Activated naive CD8-positive, alpha-beta T cell treated with anti-CD3 and anti-CD28 coated beads, Interleukin-2, amount 10 ng/mL, durations not matched to agents 7 days and 5 days (primary cell): ENCODE measurements around the gene CTSF. TPM values are rescaled to one million over a fixed set of nuclear protein-coding genes. Genes with fewer than 3 reads are reported as not detected.
"Not testable (repeated sequence)": the region's sequence is repeated elsewhere in the genome, so short reads cannot be mapped to it uniquely, and the experiment has no call there.

Experiments used
- ATAC-seq: fragments of 150-1000 bp; cut with Tn5 transposase; one replicate; pipeline ENCODE4 v1.10.0; 2021; ENCODE audit warnings: low read depth, moderate library complexity
- POLR2A ChIA-PET: fragments of 350-600 bp; sonication (Branson Sonifier 250); formaldehyde crosslinking; loops from one replicate; lab custom pipeline; 2021; ENCODE audit warnings: antibody characterized with exemption; lab: Charles Lee
- DNase-seq: peaks from one replicate; pipeline ENCODE4 v3.0.0; 2021
- H3K27ac Mint-ChIP-seq: one replicate; pipeline ENCODE4 v1.8.0; 2022; ENCODE audit warnings: mild to moderate bottlenecking, mixed read lengths
- H3K27me3 Mint-ChIP-seq: one replicate; pipeline ENCODE4 v1.8.0; 2022; ENCODE audit warnings: mild to moderate bottlenecking, moderate library complexity, mixed read lengths
- H3K36me3 Mint-ChIP-seq: one replicate; pipeline ENCODE4 v1.8.0; 2021; ENCODE audit warnings: mild to moderate bottlenecking, mixed read lengths
- H3K4me1 Mint-ChIP-seq: one replicate; pipeline ENCODE4 v1.8.0; 2021; ENCODE audit warnings: mixed read lengths
- H3K4me3 Mint-ChIP-seq: one replicate; pipeline ENCODE4 v1.8.0; 2022; ENCODE audit warnings: mild to moderate bottlenecking, moderate library complexity, mixed read lengths
- H3K9me3 Mint-ChIP-seq: one replicate; pipeline ENCODE4 v1.8.0; 2021; ENCODE audit warnings: mixed read lengths
- total RNA-seq, 2 experiments: library from RNA; stranded (reverse); gene quantifications; one replicate each; pipeline ENCODE4 v1.2.3, GENCODE V29; 2021

The CTSF gene
- total RNA-seq, 2 experiments from 2014 or later = 13.5 to 14.2 TPM

- H3K27ac Mint-ChIP-seq = no peak overlapping the region
These were observed 31.8 kb upstream of the CTSF start for GRCh38 chr11:66600219-66600618.

DNA sequence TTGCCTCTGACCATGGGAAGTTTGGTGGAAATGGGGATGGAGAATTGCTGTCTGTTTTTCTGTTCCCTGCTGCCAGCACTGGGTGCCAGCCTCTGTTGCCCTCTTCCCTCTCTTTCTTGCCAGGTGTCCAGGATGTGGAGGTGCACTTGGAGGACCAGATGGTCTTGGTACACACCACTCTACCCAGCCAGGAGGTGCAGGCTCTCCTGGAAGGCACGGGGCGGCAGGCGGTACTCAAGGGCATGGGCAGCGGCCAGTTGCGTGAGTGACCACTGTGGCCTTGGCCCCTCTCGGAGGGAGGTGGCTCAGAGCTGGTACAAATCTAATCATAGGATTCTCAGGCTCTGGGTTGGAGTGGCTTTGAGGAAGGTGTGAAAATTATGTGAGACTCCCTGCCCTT, 30.6 kb upstream of the CTSF start:
- H3K9me3 Mint-ChIP-seq = no peaks in the 10 kb centered on the region
- DNase-seq (no peak), ATAC-seq (no peak)
- H3K4me3 Mint-ChIP-seq = no peak overlapping the region
- H3K27me3 Mint-ChIP-seq = no peaks in the 10 kb centered on the region
- H3K27ac Mint-ChIP-seq = no peak overlapping the region
- H3K4me1 Mint-ChIP-seq = peaks cover 16% of the 10 kb centered on the region
- POLR2A ChIA-PET = no interaction called here
- peaks cover 7% of the 10 kb centered on the region for H3K36me3 Mint-ChIP-seq

More at GRCh38 chr11:66600219-66600618, 31.8 kb upstream of the CTSF start:
- POLR2A ChIA-PET = interaction anchor here (1.5 kb wide), 1 partner anchor 16 kb away, joined by 4 read pairs; the partner anchor contains the start of gene RBM14
- H3K4me3 Mint-ChIP-seq = no peak overlapping the region
- no peak for DNase-seq
- peaks cover 7% of the 10 kb centered on the region for H3K36me3 Mint-ChIP-seq
- peaks cover 8% of the 10 kb centered on the region for H3K4me1 Mint-ChIP-seq
- no peak for ATAC-seq
- no peaks in the 10 kb centered on the region for H3K9me3 Mint-ChIP-seq
- H3K27me3 Mint-ChIP-seq = no peaks in the 10 kb centered on the region

- POLR2A ChIA-PET = interaction anchor here (0.7 to 4.7 kb wide), 8 partner anchors 16 to 701 kb away, joined by 3 to 62 read pairs (median 6); partner anchors contain the start of genes RBM14, RBM4 and RBM4B
- ATAC-seq = no peak
- Mint-ChIP-seq H3K4me3 (peak overlapping the region; percentile 53), H3K27ac (peak overlapping the region; percentile 81), H3K27me3 (peaks cover 2% of the 10 kb centered on the region), H3K9me3 (no peaks in the 10 kb centered on the region), H3K36me3 (peaks cover 3% of the 10 kb centered on the region), H3K4me1 (peaks cover 24% of the 10 kb centered on the region)
- DNase-seq = no peak
These were observed 27.0 kb upstream of the CTSF start for GRCh38 chr11:66595245-66595904.

GRCh38 chr11:66593650-66594049, 25.2 kb upstream of the CTSF start:
- Mint-ChIP-seq H3K4me3 (peak overlapping the region; percentile 97), H3K36me3 (peaks cover 2% of the 10 kb centered on the region), H3K9me3 (no peaks in the 10 kb centered on the region), H3K4me1 (peaks cover 24% of the 10 kb centered on the region), H3K27me3 (peaks cover 3% of the 10 kb centered on the region), H3K27ac (peak overlapping the region; percentile 96)
- POLR2A ChIA-PET = interaction anchor here (0.6 to 4.7 kb wide), 3 partner anchors 24 to 45 kb away, joined by 3 to 62 read pairs (median 22); partner anchors contain the start of genes RBM14 and RBM4
- no peak for DNase-seq
- no peak for ATAC-seq

DNA sequence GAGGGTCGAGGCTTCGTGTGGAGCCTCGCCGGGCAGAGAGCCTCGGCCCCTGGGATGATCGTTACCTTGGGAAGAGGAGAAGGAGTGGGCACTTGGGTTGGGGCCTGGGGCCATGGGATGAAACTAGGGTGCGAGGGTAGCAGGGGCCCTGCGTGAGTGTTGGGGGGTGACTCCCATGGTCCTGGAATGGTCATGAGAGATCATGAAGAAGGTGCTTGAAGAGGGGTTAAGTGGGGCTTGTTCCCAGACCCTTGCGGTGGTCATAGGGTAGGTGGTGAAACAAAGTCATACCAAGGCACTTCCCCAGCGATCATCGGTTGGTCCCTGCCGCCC, 24.9 kb upstream of the CTSF start:
- H3K4me1 Mint-ChIP-seq = peaks cover 24% of the 10 kb centered on the region
- ATAC-seq = no peak
- H3K27me3 Mint-ChIP-seq = peaks cover 3% of the 10 kb centered on the region
- POLR2A ChIA-PET = interaction anchor here (0.6 to 4.7 kb wide), 5 partner anchors 16 to 84 kb away, joined by 3 to 62 read pairs (median 7); partner anchors contain the start of genes RBM14, RBM4 and RBM4B
- peaks cover 2% of the 10 kb centered on the region for H3K36me3 Mint-ChIP-seq
- DNase-seq = no peak
- H3K27ac Mint-ChIP-seq = peak overlapping the region; percentile 96
- H3K4me3 Mint-ChIP-seq = peak overlapping the region; percentile 97
- H3K9me3 Mint-ChIP-seq = no peaks in the 10 kb centered on the region

DNA sequence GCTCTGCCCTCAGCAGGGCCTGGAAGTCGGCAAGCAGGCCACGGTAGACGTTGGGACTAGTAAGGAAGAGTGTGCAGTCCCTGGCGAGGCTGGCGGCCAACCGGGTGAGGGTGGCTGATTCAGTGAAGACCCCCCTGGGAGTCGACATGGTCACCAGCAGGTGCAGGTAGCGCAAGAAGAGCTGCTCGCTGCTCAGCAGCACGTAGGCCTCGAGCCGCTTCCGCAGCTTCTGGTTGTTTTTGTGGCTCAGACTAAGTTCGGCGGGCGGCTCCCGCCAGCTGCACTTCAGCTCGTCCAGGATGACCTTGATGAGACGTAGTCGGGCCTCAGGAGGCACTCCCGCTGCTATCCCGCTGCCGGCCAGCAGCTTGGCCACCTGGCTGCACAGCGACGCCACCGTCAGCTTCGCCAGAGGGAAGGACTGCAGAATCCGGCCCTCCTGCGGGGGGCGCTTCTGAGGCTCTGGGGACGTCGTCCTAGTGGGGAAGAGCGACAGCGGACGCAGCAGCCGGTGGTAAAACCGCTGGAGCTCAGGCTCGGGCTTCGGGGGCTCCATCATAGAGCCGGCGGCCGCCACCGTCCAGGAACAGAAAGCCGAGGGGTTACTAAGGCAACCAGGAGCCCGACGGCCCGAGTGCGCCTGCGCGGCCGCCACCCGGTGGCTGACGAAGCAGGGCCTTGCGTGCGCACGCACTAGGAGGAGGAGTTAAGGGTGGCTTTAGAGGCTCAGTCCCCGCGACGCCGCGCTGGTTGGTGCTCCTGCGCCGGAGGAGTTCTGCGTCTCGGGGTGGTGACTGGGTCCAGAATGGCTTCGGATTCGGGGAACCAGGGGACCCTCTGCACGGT, 24.3 kb upstream of the CTSF start, which contains the start of the genes CCDC87 and CCS:
Gene CCDC87, minus strand, starts transcription at position 607 of the 846 bp plus-strand sequence. Its CDS starts 48 bp downstream, at position 559.
Gene CCS, plus strand, starts transcription at position 729 of the 846 bp plus-strand sequence. Its CDS starts 77 bp downstream, at position 806.
- no peaks in the 10 kb centered on the region for H3K9me3 Mint-ChIP-seq
- H3K4me3 Mint-ChIP-seq = peak within 1 kb of the TSS; percentile 97
- DNase-seq (peak; percentile 99), ATAC-seq (peak; percentile 97)
- H3K36me3 Mint-ChIP-seq = peaks cover 2% of the 10 kb centered on the region
- H3K27me3 Mint-ChIP-seq = peaks cover 3% of the 10 kb centered on the region
- H3K27ac Mint-ChIP-seq = peak within 1 kb of the TSS; percentile 96
- POLR2A ChIA-PET = interaction anchor here (0.9 to 4.7 kb wide), 6 partner anchors 14 to 263 kb away, joined by 3 to 62 read pairs (median 3); partner anchors contain the start of genes RBM14 and RBM4B
- peaks cover 24% of the 10 kb centered on the region for H3K4me1 Mint-ChIP-seq

DNA sequence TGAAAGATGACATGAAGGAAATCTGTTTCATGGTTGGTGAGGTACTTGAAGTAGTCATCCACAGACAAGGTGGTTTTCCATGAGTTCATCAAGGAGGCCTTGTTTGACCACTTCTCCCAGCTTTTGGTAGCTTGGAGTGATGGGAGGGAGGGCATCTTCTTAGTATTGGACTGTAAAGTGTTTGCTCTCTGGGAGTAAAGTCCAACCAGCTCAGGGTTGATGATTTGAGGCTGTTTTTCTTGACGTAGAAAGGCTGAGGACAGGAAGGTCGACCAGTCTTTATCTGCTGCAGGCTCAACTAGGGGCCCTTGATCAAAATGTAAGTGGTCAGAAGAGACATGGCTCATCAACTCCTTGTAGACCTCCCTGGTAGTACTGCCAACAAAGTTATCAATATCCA, 22.8 kb upstream of the CTSF start:
- peaks cover 3% of the 10 kb centered on the region for H3K27me3 Mint-ChIP-seq
- H3K4me1 Mint-ChIP-seq = peaks cover 24% of the 10 kb centered on the region
- H3K4me3 Mint-ChIP-seq = no peak overlapping the region
- no peak overlapping the region for H3K27ac Mint-ChIP-seq
- DNase-seq (no peak), ATAC-seq (no peak)
- peaks cover 2% of the 10 kb centered on the region for H3K36me3 Mint-ChIP-seq
- POLR2A ChIA-PET = interaction anchor here (1.1 to 1.2 kb wide), 2 partner anchors 26 to 47 kb away, joined by 3 to 4 read pairs; partner anchors contain the start of gene RBM14
- no peaks in the 10 kb centered on the region for H3K9me3 Mint-ChIP-seq

GRCh38 chr11:66589996-66590675, 21.7 kb upstream of the CTSF start:
- no peak overlapping the region for H3K27ac Mint-ChIP-seq
- ATAC-seq (no peak), DNase-seq (no peak)
- POLR2A ChIA-PET = interaction anchor here (1.1 to 1.2 kb wide), 2 partner anchors 27 to 75 kb away, joined by 3 to 4 read pairs; partner anchors contain the start of gene RBM14
- no peaks in the 10 kb centered on the region for H3K9me3 Mint-ChIP-seq
- peaks cover 2% of the 10 kb centered on the region for H3K36me3 Mint-ChIP-seq
- H3K4me1 Mint-ChIP-seq = peaks cover 15% of the 10 kb centered on the region
- H3K27me3 Mint-ChIP-seq = peaks cover 3% of the 10 kb centered on the region
- H3K4me3 Mint-ChIP-seq = no peak overlapping the region

- H3K9me3 Mint-ChIP-seq, DNase-seq, H3K27ac Mint-ChIP-seq, H3K36me3 Mint-ChIP-seq, H3K27me3 Mint-ChIP-seq, H3K4me3 Mint-ChIP-seq, ATAC-seq, H3K4me1 Mint-ChIP-seq: not testable (repeated sequence)
- POLR2A ChIA-PET = interaction anchor here (1.2 kb wide), 1 partner anchor 76 kb away, joined by 3 read pairs; no protein-coding TSS in a partner anchor
These were observed 20.9 kb upstream of the CTSF start for GRCh38 chr11:66589315-66589714.

DNA sequence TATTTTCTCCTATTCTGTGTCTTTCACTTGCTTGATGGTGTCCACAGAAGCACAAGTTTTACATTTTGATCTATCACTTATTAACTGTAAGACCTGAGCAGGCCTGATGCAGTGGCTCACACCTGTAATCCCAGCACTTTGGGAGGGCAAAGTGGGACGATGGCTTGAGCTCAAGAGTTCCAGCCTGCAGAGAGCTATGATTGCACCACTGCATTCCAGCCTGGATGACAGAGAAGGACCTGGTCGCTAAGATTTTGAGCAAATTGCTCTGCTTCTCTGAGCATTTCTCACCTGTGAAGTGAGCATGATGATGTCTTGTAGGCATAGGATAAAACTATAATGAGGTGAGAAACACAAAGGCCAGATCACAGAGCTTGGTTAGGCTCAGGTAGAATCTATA, 17.7 kb upstream of the CTSF start:
- DNase-seq = no peak
- Mint-ChIP-seq H3K36me3 (no peaks in the 10 kb centered on the region), H3K4me1 (no peaks in the 10 kb centered on the region), H3K9me3 (peaks cover 4% of the 10 kb centered on the region), H3K27ac (no peak overlapping the region), H3K4me3 (no peak overlapping the region), H3K27me3 (peaks cover 5% of the 10 kb centered on the region)
- POLR2A ChIA-PET = no interaction called here
- ATAC-seq = no peak

DNA sequence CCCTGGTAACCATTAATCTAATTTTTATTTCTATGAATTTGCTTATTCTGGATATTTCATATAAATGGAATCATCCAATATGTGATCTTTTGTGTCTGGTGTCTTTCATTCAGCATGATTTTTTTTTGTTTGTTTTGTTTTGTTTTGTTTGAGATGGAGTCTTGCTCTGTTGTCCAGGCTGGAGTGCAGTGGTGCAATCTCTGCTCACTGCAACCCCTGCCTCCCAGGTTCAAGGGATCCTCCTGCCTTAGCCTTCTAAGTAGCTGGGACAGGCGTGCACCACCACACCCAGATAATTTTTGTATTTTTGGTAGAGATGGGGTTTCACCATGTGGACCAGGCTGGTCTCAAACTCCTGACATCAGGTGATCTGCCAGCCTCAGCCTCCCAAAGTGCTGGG, 17.0 kb upstream of the CTSF start:
- POLR2A ChIA-PET, H3K36me3 Mint-ChIP-seq, ATAC-seq, H3K9me3 Mint-ChIP-seq, H3K4me1 Mint-ChIP-seq, H3K27me3 Mint-ChIP-seq, H3K4me3 Mint-ChIP-seq, H3K27ac Mint-ChIP-seq, DNase-seq: not testable (repeated sequence)

- H3K27ac Mint-ChIP-seq, H3K4me1 Mint-ChIP-seq, H3K27me3 Mint-ChIP-seq, H3K4me3 Mint-ChIP-seq, POLR2A ChIA-PET, DNase-seq, H3K9me3 Mint-ChIP-seq, H3K36me3 Mint-ChIP-seq, ATAC-seq: not testable (repeated sequence)
These were observed 14.2 kb upstream of the CTSF start for GRCh38 chr11:66582565-66583147.
